CD4-positive, alpha-beta T cell treated with Interleukin-4 for 1 hour (primary cell): ENCODE results near the gene PC.
"Not testable (repeated sequence)": the region's sequence is repeated elsewhere in the genome, so short reads cannot be mapped to it uniquely, and the experiment has no call there.

Experiments used
- DNase-seq, 2 donors: peaks; one replicate each; pipeline ENCODE4 v3.0.0-alpha.2; 2020 to 2022

PC gene

DNA sequence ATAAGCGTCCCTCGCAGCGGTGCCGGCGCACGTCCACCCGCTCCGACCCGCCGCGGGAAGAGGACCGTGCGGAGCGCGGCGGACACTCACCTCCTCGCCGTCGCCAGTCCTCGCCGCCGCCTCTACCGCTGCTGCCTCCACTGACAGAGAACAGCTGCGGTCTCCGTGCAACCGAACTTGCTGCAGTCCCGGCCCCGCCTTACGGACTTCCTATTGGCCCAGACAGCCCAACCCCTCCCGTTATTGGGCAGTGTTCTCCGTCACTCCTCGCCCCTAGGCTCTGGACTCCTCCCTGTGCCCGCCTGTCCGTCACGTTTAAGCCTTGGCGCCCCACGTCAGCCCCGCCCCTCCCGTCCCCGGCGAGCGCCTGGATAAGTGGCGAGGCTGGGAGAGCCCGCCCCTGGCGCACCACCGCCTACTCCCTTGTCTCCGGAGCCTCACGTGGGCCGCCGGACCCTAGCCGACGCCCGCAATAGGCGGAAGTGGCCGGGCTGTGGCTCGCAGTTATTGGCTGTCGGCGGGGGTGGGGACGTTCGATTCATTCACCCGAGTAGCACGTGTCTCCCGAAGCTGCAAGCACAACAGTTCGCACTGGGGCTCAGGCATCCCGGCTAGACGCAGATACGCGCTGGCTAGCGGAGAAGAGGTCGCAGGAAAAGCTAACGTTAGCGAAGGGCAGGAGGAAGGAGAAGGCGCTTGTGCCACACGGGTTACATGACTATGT is at the start of gene PC:
PC (minus strand) TSS at position 152 of the 724 bp plus-strand sequence. CDS start 86,224 bp downstream, outside the sequence.
- peak; percentile 99 for DNase-seq

DNA sequence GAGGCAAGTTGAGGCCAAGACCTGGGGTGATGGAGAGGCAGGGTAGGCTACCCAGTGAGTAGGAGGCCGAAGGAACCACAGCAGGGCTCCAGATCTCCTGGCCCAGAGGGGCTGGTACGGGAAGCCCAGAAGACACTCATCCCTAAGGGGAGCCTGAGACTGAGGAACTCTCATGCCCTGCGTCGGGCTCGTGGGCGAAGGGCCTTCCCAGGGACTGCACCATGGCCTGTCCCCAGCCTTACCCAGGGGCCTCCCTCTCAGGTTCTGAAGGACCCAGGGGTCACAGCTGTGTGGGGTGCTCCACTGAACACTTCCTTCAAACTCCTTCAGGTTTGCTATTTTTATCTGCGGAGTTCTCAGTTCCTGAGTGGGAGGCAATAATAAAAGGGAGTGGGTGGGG is 48.9 kb upstream of the PC start:
- no peak for DNase-seq

DNA sequence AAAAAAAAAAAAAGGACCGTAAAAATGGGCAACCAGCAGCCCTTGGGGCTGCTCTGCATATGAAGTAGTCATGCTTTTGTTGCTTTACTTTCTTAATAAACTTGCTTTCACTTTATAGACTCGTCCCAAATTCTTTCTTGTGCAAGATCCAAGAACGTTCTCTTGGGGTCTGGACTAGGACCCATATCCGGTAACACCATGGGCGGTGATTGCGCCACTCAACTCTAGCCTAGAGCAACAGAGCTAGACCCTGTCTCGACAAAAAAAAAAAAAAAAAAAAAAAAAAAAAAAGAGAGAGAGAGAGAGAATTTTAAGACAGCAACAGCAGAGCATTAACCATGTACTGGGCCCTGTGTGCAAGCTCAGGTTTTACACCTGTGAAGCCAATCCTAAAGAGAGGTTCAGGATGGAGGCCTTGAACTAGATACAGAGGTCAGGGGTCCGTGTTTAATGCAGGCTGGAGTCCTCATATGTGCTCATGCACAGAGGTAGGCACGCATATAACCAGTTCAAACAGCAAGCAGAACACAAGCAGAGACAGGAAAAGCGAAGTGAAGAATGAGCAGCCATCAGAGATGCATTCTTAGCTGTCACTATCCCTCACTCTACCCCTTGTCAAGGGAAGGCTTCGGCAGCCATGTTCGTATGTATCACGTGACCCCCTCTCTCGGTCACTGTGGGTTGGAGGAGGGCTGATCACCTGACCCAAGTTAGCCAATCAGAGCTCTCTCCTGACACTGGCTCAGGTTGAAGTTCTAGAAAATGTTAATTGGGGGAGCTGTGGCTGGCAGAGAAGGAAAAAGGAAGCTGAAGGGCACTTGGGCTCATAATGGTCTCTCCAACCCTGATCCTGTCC is 48.1 kb upstream of the PC start:
- peak; percentile 19 to 25 for DNase-seq

- DNase-seq = not testable (repeated sequence)
Measured at GRCh38 chr11:67005200-67005599, 47.0 kb upstream of the PC start.

GRCh38 chr11:67002921-67003411 is 44.8 kb upstream of the PC start:
- DNase-seq = no peak

- no peak for DNase-seq
Measured at GRCh38 chr11:67002297-67002913, 44.2 kb upstream of the PC start.

DNA sequence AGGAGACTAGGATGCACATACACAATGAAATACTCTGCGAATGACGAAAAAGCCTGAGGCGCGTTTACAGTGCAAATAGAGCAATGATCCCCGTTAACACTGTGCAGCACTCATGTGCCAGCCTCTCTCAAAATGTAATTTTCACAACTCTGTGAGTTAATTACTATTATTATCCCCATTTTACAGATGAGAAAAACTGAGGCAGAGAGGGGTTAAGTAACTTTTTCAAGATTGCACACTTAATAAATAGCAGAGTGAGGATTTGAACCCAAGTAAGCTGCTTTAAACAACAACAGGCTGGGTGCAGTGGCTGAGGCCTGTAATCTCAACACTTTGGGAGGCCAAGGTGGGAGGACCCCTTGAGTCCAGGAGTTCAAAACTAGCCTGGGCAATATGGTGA is 43.1 kb upstream of the PC start:
- DNase-seq = no peak

GRCh38 chr11:66999555-66999954 is 41.4 kb upstream of the PC start:
- DNase-seq = no peak

GRCh38 chr11:66996609-66997273 is 38.6 kb upstream of the PC start:
- DNase-seq = no peak

DNA sequence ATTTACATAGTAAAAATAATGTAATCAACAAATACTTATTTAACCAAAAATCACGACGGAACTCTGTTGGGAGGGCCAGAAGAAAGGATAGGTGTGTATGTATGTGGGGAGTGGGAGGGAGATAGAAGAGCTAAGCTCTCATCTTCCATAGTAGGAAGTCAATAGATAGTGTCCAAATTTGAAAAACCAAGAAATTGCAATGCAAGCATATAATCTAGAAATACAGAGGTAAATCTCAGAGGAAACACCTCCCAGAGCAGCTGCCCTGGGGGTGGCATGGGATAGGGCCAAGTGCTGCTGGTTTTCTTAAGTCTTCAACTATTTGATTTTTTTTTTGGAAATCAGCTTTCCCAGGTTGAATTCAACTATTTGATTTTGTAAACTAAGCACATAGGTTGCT is 33.9 kb upstream of the PC start:
- DNase-seq = no peak

GRCh38 chr11:66989360-66989759 is 31.2 kb upstream of the PC start:
- not testable (repeated sequence) for DNase-seq

DNA sequence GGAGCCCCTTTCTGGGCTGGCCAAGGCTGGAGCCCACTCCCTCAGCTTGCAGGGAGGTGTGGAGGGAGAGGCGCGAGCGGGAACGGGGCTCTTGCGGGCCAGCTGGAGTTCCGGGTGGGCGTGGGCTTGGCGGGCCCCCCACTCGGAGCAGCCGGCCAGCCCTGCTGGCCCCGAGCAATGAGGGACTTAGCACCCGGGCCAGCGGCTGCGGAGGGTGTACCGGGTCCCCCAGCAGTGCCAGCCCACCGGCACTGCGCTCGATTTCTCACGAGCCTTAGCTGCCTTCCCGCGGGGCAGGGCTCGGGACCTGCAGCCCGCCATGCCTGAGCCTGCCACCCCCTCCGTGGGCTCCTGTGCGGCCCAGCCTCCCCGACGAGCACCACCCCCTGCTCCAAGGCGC is 30.6 kb upstream of the PC start:
- DNase-seq = not testable (repeated sequence)

GRCh38 chr11:66987924-66988637 is 29.9 kb upstream of the PC start:
- DNase-seq = no peak

- no peak for DNase-seq
Measured at GRCh38 chr11:66987158-66987620, 29.0 kb upstream of the PC start.

- no peak for DNase-seq
Measured at GRCh38 chr11:66986178-66986545, 28.0 kb upstream of the PC start.

DNA sequence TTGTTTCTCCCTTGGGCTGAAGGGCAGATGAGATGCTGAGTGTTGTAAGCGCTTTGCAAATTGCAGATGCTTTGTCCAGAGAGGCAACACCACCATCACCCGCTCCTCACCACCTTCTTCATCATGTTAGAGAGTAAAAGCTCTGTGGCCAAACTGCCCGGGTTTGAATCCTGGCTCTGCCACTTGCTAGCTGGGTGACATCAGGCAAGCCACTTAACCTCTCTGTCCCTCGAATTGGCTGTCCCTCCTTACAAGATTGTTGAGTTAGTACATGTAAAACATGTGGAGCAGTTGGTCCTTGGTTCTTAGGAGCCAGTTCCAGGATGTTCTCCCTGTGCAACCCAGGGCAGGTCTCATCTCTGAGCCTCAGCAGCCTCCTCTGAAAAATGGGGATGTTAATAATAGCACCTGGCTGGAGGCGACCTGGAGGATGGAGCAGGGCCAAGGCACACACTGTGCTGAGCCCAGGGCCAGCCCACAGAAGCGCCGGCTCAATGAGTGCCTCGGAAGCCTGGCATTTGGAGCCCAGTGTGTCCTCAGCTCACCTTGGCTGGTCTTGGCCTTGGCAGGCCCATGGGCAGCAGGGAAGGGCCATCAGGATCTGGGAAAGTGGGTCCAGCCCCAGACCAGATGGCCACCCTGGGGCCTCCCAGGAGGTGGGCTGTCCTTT is 27.5 kb upstream of the PC start:
- DNase-seq = no peak

DNA sequence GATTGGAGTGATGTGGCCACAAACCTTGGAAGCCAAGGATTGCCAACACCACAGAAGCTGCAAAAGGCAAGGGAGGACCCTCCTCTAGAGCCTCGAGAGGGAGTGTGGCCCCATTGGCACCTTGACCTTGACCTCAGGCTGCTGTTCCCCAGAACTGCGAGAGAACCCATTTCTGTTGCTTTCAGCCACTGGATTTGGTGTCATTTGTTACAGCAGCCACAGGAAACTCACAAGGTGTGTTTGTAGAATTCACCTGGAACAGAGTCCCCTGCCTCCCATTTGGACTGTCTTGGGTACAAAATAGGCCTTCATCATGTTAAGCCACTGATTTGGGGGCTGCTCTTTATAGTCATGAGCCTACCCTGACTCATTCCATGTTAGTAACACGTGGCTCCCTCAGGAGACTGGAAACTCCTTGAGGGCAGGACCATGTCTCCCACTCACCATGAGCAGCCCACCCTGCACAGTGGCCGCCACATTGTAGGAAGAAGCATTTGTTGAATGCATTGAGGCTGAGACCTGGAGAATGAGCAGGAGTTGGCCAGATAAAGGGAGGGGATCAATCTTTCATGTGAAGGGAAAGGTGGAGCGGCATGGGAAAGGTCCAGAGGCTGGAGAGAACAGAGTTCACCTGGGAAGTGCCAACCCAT is 25.2 kb upstream of the PC start:
- DNase-seq = no peak

DNA sequence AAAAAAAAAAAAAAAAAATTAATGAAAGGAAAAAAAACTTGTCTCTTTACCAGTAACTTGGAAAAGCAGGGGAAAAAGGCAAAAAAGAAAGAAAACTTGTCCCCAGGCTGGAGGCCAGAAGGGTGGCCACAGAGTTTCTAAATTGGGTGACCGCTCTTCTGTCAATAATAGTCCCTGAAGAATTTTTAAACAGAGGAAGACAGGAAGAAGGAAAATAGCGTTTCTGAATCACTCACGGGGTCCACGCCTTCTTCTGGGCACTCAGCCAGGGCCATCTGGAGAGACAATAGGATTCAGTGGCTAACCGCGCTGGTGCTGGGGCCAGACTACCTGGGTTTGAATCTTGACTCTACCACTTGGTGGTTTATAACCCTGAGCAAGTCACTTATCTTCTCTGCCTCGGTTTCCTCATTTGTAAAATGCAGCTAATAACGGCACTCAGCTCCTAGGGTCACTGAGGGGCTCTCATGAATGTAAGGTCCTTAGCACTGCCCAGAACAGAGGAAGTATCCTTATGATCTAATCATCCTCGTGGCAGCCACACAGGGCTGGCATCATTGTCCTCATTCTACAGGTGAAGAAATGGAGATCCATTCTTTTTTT is 23.9 kb upstream of the PC start:
- no peak for DNase-seq

- no peak for DNase-seq
Measured at GRCh38 chr11:66979336-66979980, 21.3 kb upstream of the PC start.

GRCh38 chr11:66978717-66979116 is 20.5 kb upstream of the PC start:
- DNase-seq = no peak
